Fibroblast of lung (primary cell): ENCODE data around the gene KL.

ENCODE experiments used
- EZH2 ChIP-seq: IDR thresholded peaks from 2 replicates; pipeline ENCODE4 v1.5.1; 2012; ENCODE audit warnings: low read length, control low read depth, mild to moderate bottlenecking; ENCODE audit errors: missing control alignments
- TF ChIP-seq, protein P1 (sequence below), 2 donors: IDR thresholded peaks in 1 of 2; conservative IDR thresholded peaks in 1 of 2; 1 replicate in 1 of 2; 2 replicates in 1 of 2; pipeline ENCODE4 v1.5.1; 2011 to 2012; ENCODE audit warnings: low read length in 2 of 2, control low read depth in 1 of 2, inconsistent platforms in 1 of 2, low read depth in 1 of 2, mild to moderate bottlenecking in 1 of 2

DNA sequence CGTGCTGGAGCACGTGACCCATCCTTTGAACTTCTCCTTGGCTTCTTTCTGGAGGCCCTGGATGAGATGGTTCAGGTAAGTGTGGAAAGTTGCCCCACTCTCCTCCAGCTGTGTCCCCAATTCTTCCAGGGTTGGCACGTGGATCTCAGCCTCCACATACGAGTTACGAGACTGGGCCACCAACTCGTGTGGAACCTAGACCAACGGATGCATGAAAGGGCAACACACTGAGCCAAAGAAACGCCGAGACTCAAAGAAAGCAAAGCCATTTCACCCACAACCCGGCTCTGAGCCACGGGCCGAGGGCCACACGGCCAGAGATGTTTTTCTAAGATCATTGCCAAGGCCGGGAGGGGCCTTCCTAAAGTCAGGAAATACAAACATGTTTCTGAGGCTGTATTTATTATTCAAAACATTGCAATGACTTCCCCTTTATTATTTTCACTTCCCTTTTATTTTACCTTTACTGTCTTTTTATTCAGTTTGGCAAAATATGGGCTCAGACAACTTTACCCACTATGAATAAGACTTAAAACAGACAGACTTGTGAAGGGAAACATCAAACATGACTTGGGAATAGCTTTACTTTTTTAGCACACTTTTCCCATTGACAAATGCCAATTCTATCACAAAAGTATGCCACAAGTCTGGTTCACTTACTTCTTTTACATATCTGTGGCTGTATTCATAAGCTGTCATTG, 94.6 kb downstream of the KL start:
- no peak for TF ChIP-seq EZH2
- TF ChIP-seq, protein P1, sequence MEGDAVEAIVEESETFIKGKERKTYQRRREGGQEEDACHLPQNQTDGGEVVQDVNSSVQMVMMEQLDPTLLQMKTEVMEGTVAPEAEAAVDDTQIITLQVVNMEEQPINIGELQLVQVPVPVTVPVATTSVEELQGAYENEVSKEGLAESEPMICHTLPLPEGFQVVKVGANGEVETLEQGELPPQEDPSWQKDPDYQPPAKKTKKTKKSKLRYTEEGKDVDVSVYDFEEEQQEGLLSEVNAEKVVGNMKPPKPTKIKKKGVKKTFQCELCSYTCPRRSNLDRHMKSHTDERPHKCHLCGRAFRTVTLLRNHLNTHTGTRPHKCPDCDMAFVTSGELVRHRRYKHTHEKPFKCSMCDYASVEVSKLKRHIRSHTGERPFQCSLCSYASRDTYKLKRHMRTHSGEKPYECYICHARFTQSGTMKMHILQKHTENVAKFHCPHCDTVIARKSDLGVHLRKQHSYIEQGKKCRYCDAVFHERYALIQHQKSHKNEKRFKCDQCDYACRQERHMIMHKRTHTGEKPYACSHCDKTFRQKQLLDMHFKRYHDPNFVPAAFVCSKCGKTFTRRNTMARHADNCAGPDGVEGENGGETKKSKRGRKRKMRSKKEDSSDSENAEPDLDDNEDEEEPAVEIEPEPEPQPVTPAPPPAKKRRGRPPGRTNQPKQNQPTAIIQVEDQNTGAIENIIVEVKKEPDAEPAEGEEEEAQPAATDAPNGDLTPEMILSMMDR (conservative IDR thresholded peaks at IDR 0.05 in 1 of 2, IDR thresholded peaks at IDR 0.05 in 1 of 2; ENCODE audit: low read depth in 1 of 2, low read length in 2 of 2): no peak
